HepG2 (cell line): ENCODE results near the gene TMEM151A. TPM values are rescaled to one million over a fixed set of nuclear protein-coding genes. Genes with fewer than 3 reads are reported as not detected.

Experiments used
- ATAC-seq: fragments of 200-7000 bp; cut with Tn5 transposase; 3 replicates; pipeline ENCODE4 v1.9.1; 2020; ENCODE audit warnings: mild to moderate bottlenecking, moderate library complexity
- BruUV-seq: library from RNA; stranded (reverse); fragments of 400-500 nt; replicated peaks from 2 replicates; lab custom pipeline; 2021; lab: Mats Ljungman, UMichigan
- CTCF ChIA-PET: fragments of 300-600 bp; formaldehyde crosslinking; extraction: SDS; loops from one replicate; lab custom pipeline; 2021; ENCODE audit warnings: low total read pairs, inconsistent platforms, low intra/inter-chr PET ratio; lab: Yijun Ruan, JAX
- POLR2A ChIA-PET: fragments of 350-600 bp; sonication (Branson Sonifier 250); formaldehyde crosslinking; loops from one replicate; lab custom pipeline; 2020; ENCODE audit warnings: antibody characterized with exemption, inconsistent platforms; lab: Yijun Ruan, JAX
- DNase-seq: peaks from one replicate; pipeline ENCODE4 v3.0.0-alpha.2; 2015; ENCODE audit warnings: low spot score
- FAIRE-seq: peaks from 3 replicates; lab custom pipeline; 2011; peaks lifted over from hg19 to GRCh38; lab: Jason Lieb, UNC
- H2AFZ ChIP-seq: one replicate; pipeline ENCODE4 v1.6.1; 2011; ENCODE audit warnings: low read length, inconsistent platforms
- H3K27ac ChIP-seq: fragments of 300-600 bp; 3 replicates; pipeline ENCODE4 v1.8.0; 2011; ENCODE audit warnings: mixed run types, mild to moderate bottlenecking, mixed read lengths, low read length, inconsistent platforms; ENCODE audit not compliant: insufficient read depth; ENCODE audit errors: extremely low read length
- H3K27me3 ChIP-seq, 2 experiments: fragments of 200-600 bp in 1 of 2; 2 replicates in 1 of 2; 3 replicates in 1 of 2; pipeline versions ENCODE4 v1.6.0 to v1.8.0; 2011; ENCODE audit warnings: low read length in 2 of 2, mild to moderate bottlenecking in 2 of 2, moderate library complexity in 2 of 2, inconsistent platforms in 1 of 2; ENCODE audit not compliant: insufficient read depth in 2 of 2, control insufficient read depth in 1 of 2
- H3K36me3 ChIP-seq, 2 experiments: fragments of 200-600 bp in 1 of 2; replicated peaks in 1 of 2; 2 replicates in 1 of 2; 3 replicates in 1 of 2; pipeline versions ENCODE4 v1.5.1 to v1.8.0; 2011; ENCODE audit warnings: low read length in 2 of 2, inconsistent platforms in 1 of 2; ENCODE audit not compliant: insufficient read depth in 2 of 2, control insufficient read depth in 1 of 2
- H3K4me1 ChIP-seq: 2 replicates; pipeline ENCODE4 v1.5.1; 2012; ENCODE audit warnings: low read length, inconsistent platforms; ENCODE audit not compliant: insufficient read depth
- H3K4me2 ChIP-seq: 2 replicates; pipeline ENCODE4 v1.6.0; 2011; ENCODE audit warnings: low read depth, low read length, inconsistent platforms
- H3K4me3 ChIP-seq, 3 experiments: fragments of 200-600 bp in 1 of 3; sonication (generic), shearing (Covaris generic) in 1 of 3; replicated peaks in 1 of 3; 2 replicates each; pipeline ENCODE4 v1.5.1; 2011 to 2016; ENCODE audit warnings: low read length in 3 of 3, inconsistent platforms in 2 of 3, low read depth in 2 of 3, mild to moderate bottlenecking in 2 of 3, control low read depth in 1 of 3, mixed read lengths in 1 of 3; ENCODE audit not compliant: insufficient read depth in 1 of 3
- H3K79me2 ChIP-seq: one replicate; pipeline ENCODE4 v1.6.1; 2011; ENCODE audit warnings: low read length, inconsistent platforms; ENCODE audit not compliant: insufficient read depth
- H3K9ac ChIP-seq: 2 replicates; pipeline ENCODE4 v1.6.0; 2011; ENCODE audit warnings: mild to moderate bottlenecking, low read depth, low read length, inconsistent platforms; ENCODE audit not compliant: insufficient read depth
- H3K9me3 ChIP-seq: 2 replicates; pipeline ENCODE4 v1.5.1; 2012; ENCODE audit warnings: mild to moderate bottlenecking, low read length
- H4K20me1 ChIP-seq: 2 replicates; pipeline ENCODE4 v1.6.0; 2011; ENCODE audit warnings: inconsistent platforms, mild to moderate bottlenecking, low read length, moderate library complexity; ENCODE audit not compliant: insufficient read depth
- MED8 ChIP-seq: sonication (generic); formaldehyde crosslinking; IDR thresholded peaks from 2 replicates; pipeline ENCODE4 v1.8.1; 2023; ENCODE audit warnings: mild to moderate bottlenecking, missing genetic modification reagents; ENCODE audit not compliant: insufficient replicate concordance
- PATZ1 ChIP-seq: sonication (generic); formaldehyde crosslinking; IDR thresholded peaks from 2 replicates; pipeline ENCODE4 v1.4.0; 2020; ENCODE audit warnings: missing genetic modification reagents
- PLRG1 ChIP-seq: fragments of 450-650 bp; conservative IDR thresholded peaks from 2 replicates; pipeline ENCODE4 v1.6.1; 2016
- PRDM15 ChIP-seq: sonication (generic); formaldehyde crosslinking; IDR thresholded peaks from 2 replicates; pipeline ENCODE4 v1.4.0; 2020; ENCODE audit warnings: missing genetic modification reagents
- TARDBP ChIP-seq: sonication (generic); formaldehyde crosslinking; IDR thresholded peaks from 2 replicates; pipeline ENCODE4 v1.8.0; 2022; ENCODE audit warnings: mild to moderate bottlenecking, missing genetic modification reagents
- ZMAT3 ChIP-seq: sonication (generic); formaldehyde crosslinking; conservative IDR thresholded peaks from 2 replicates; pipeline ENCODE4 v1.7.0; 2021; ENCODE audit warnings: missing genetic modification reagents
- ZNF333 ChIP-seq: sonication (generic); formaldehyde crosslinking; IDR thresholded peaks from 2 replicates; pipeline ENCODE4 v1.4.0; 2020; ENCODE audit warnings: mild to moderate bottlenecking, missing genetic modification reagents, borderline replicate concordance
- ZNF782 ChIP-seq: sonication (generic); formaldehyde crosslinking; IDR thresholded peaks from 2 replicates; pipeline ENCODE4 v1.4.0; 2020; ENCODE audit warnings: missing genetic modification reagents, mild to moderate bottlenecking, borderline replicate concordance
- WGBS: methylation state at CpG from one replicate; pipeline ENCODE4 v1.1.6; 2017; ENCODE audit warnings: low lambda C conversion rate; 5-methylcytosine and 5-hydroxymethylcytosine counted together
- in situ Hi-C: cut with HindIII; loops from 2 replicates; pipeline ENCODE4 v1.10.0; 2017; ENCODE audit warnings: low pct_unique_long_range_greater_than_20kb; ENCODE audit not compliant: extremely low pct_ligation_motif_present
- intact Hi-C: fragments of 100-400 bp; cut with micrococcal nuclease; formaldehyde crosslinking; loops from one replicate; pipeline ENCODE4 v1.10.0; 2022; ENCODE audit not compliant: unreplicated experiment
- polyA plus RNA-seq, 8 experiments: library from polyadenylated mRNA; depleted of rRNA in 3 of 8; stranded (reverse) in 7 of 8; unstranded in 1 of 8; fragments of >200 nt; fragmentation: Illumina TruSeq in 4 of 8; extraction: Trizol in 4 of 8; gene quantifications; 2 replicates each; pipeline versions ENCODE4 v1.2.1 to v1.2.3, GENCODE V29; 2011 to 2016; ENCODE audit warnings: low read depth in 4 of 8, missing spikeins in 1 of 8, mixed read lengths in 1 of 8; ENCODE audit not compliant: insufficient read depth in 1 of 8
- total RNA-seq, 5 experiments: library from RNA; depleted of rRNA; stranded (reverse); fragments of >200 nt; fragmentation: Illumina TruSeq; extraction: Trizol; gene quantifications; 2 replicates each; pipeline ENCODE4 v1.2.3, GENCODE V29; 2016; ENCODE audit warnings: low read depth in 1 of 5

The TMEM151A gene
- total and polyA plus RNA-seq, 2 of the 13 experiments (the other 11 are each of a cell fraction or from before 2014, with no cell fraction given) = 0.18 to 0.33 TPM

GRCh38 chr11:66294626-66295620 is 3.2 kb downstream of the TMEM151A start:
- Histone ChIP-seq H3K36me3 (no peaks in the 10 kb centered on the region), H3K27me3 (peaks cover 3 to 40% of the 10 kb centered on the region in 2 experiments; a peak in 4 of 5 replicates), H3K4me3 (no peak overlapping the region), H3K4me1 (peaks cover 32% of the 10 kb centered on the region), H3K4me2 (no peak overlapping the region), H4K20me1 (no peaks in the 10 kb centered on the region), H3K79me2 (no peaks in the 10 kb centered on the region), H3K9ac (no peak overlapping the region), H2AFZ (no peak overlapping the region), H3K9me3 (no peaks in the 10 kb centered on the region), H3K27ac (no peak overlapping the region)
- DNase-seq (no peak), ATAC-seq (no peak), FAIRE-seq (no peak)
- POLR2A ChIA-PET = interaction anchor here (3.7 kb wide), 1 partner anchor 17 kb away, joined by 13 read pairs; no protein-coding TSS in a partner anchor
- CTCF ChIA-PET = no interaction called here
- no TSS peak for BruUV-seq
- intact Hi-C loops = no loop called here
- in situ Hi-C loops = loop anchor here (5.0 kb wide), 1 partner anchor 32 kb away; no protein-coding TSS in a partner anchor
- WGBS = 90% methylated on average over 97 of the region's 123 CpGs
- TF ChIP-seq TARDBP (CRISPR knock-in tag) (no peak), MED8 (CRISPR knock-in tag) (no peak)

GRCh38 chr11:66297610-66298009 is 5.9 kb downstream of the TMEM151A start:
- no TSS peak for BruUV-seq
- no peak overlapping the region for H2AFZ ChIP-seq
- 34% methylated on average over 8 of the region's 8 CpGs for WGBS
- intact Hi-C loops (no loop called here), in situ Hi-C loops (no loop called here)
- POLR2A ChIA-PET = interaction anchor here (2.2 to 3.7 kb wide), 2 partner anchors 8 to 15 kb away, joined by 10 to 13 read pairs; partner anchors contain the start of gene YIF1A
- CTCF ChIA-PET = no interaction called here
- H3K79me2 ChIP-seq = no peaks in the 10 kb centered on the region
- H3K27me3 ChIP-seq = peaks cover 3 to 30% of the 10 kb centered on the region in 2 experiments
- H3K4me2 ChIP-seq = no peak overlapping the region
- no peaks in the 10 kb centered on the region for H3K9me3 ChIP-seq
- H4K20me1 ChIP-seq = no peaks in the 10 kb centered on the region
- H3K9ac ChIP-seq = no peak overlapping the region
- H3K36me3 ChIP-seq = no peaks in the 10 kb centered on the region
- no peak overlapping the region for H3K4me3 ChIP-seq
- DNase-seq (no peak), ATAC-seq (no peak), FAIRE-seq (no peak)
- H3K27ac ChIP-seq = no peak overlapping the region
- H3K4me1 ChIP-seq = peaks cover 10% of the 10 kb centered on the region; the same call in 1 of the 2 replicates
- no peak for TF ChIP-seq ZMAT3 (CRISPR knock-in tag)
- TF ChIP-seq PATZ1 (CRISPR knock-in tag) = no peak
- no peak for TF ChIP-seq ZNF333 (CRISPR knock-in tag)
- TF ChIP-seq ZNF782 (CRISPR knock-in tag) = no peak
- no peak for TF ChIP-seq PRDM15 (CRISPR knock-in tag)
- no peak for TF ChIP-seq PLRG1
